GM12878 (cell line): Measurements from ENCODE around the gene LIN7B.

Source experiments
- EZH2 ChIP-seq: IDR thresholded peaks from 2 replicates; pipeline ENCODE4 v1.6.1; 2012; ENCODE audit warnings: low read depth, mild to moderate bottlenecking, control low read depth, inconsistent platforms, low read length, borderline replicate concordance; ENCODE audit not compliant: control insufficient read depth
- MXI1 ChIP-seq: fragments of 150-350 bp; IDR thresholded peaks from 2 replicates; pipeline ENCODE4 v1.6.1; 2011; ENCODE audit warnings: low read depth, mild to moderate bottlenecking, inconsistent platforms, low read length, improper control_type of control experiment
- RFX5 ChIP-seq: IDR thresholded peaks from 2 replicates; pipeline ENCODE4 v1.6.1; 2011; ENCODE audit warnings: low read depth, low read length, improper control_type of control experiment
- TF ChIP-seq, protein P1 (sequence below): IDR thresholded peaks from 2 replicates; pipeline ENCODE4 v1.6.1; 2012; ENCODE audit warnings: low read depth, low read length, improper control_type of control experiment
- TF ChIP-seq, protein P2 (sequence below), 3 experiments: IDR thresholded peaks in 2 of 3; conservative IDR thresholded peaks in 1 of 3; 2 replicates each; pipeline ENCODE4 v1.5.1; 2011; ENCODE audit warnings: low read depth in 3 of 3, low read length in 3 of 3, mild to moderate bottlenecking in 3 of 3, control low read depth in 2 of 3, moderate library complexity in 2 of 3, inconsistent platforms in 1 of 3, mixed read lengths in 1 of 3; ENCODE audit not compliant: control insufficient read depth in 2 of 3, insufficient read depth in 1 of 3; ENCODE audit errors: extremely low read depth in 1 of 3

DNA sequence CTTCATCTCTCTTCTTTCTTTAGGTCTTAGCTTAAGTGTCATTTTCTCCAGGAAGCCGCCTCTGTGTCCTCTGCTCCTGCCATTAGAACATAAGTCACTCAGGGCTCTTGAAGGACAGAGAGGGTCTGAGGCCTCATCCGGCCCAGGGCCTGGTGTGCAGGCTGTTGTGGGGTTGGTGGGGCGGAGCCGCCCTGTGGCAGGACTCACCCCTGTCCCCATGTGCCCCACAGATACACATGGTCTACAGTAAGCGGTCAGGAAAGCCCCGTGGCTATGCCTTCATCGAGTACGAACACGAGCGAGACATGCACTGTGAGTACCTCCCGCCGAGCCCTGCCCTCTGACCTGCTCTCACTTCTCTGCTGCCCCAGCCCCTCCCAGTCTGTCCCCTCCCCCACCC is 13.0 kb upstream of the LIN7B start:
- TF ChIP-seq, protein P1, sequence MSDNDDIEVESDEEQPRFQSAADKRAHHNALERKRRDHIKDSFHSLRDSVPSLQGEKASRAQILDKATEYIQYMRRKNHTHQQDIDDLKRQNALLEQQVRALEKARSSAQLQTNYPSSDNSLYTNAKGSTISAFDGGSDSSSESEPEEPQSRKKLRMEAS = no peak
- TF ChIP-seq, protein P2, sequence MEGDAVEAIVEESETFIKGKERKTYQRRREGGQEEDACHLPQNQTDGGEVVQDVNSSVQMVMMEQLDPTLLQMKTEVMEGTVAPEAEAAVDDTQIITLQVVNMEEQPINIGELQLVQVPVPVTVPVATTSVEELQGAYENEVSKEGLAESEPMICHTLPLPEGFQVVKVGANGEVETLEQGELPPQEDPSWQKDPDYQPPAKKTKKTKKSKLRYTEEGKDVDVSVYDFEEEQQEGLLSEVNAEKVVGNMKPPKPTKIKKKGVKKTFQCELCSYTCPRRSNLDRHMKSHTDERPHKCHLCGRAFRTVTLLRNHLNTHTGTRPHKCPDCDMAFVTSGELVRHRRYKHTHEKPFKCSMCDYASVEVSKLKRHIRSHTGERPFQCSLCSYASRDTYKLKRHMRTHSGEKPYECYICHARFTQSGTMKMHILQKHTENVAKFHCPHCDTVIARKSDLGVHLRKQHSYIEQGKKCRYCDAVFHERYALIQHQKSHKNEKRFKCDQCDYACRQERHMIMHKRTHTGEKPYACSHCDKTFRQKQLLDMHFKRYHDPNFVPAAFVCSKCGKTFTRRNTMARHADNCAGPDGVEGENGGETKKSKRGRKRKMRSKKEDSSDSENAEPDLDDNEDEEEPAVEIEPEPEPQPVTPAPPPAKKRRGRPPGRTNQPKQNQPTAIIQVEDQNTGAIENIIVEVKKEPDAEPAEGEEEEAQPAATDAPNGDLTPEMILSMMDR (IDR thresholded peaks at IDR 0.05 in 2 of 3, conservative IDR thresholded peaks at IDR 0.05 in 1 of 3; ENCODE audit: control insufficient read depth in 2 of 3, extremely low read depth in 1 of 3, insufficient read depth in 1 of 3, low read depth in 3 of 3, low read length in 3 of 3) = no peak
- TF ChIP-seq MXI1 (no peak), EZH2 (no peak), RFX5 (no peak)
